GM23338 (cell line): Measurements from ENCODE around the gene TRIM68.

Experiments used
- CREB1 ChIP-seq: fragments of 250-450 bp; sonication (Bioruptor Pico); IDR thresholded peaks from 2 replicates; pipeline ENCODE4 v1.5.0; 2020; ENCODE audit warnings: low read depth, mild to moderate bottlenecking, moderate library complexity
- CTCF ChIP-seq, 2 experiments: fragments of 200-600 bp in 1 of 2; sonication (generic) in 1 of 2; conservative IDR thresholded peaks; 2 replicates each; pipeline versions ENCODE4 v1.5.1 to v1.6.1; 2016 to 2017; ENCODE audit warnings: antibody characterized with exemption in 2 of 2, low read depth in 2 of 2, mild to moderate bottlenecking in 2 of 2, moderate library complexity in 1 of 2
- EZH2 ChIP-seq: fragments of 200-600 bp; sonication (generic); IDR thresholded peaks from one replicate; pipeline ENCODE4 v1.8.0; 2017; ENCODE audit warnings: antibody characterized with exemption, mild to moderate bottlenecking, low read depth; ENCODE audit not compliant: unreplicated experiment
- EZH2phosphoT487 ChIP-seq: fragments of 200-600 bp; sonication (generic); IDR thresholded peaks from one replicate; pipeline ENCODE4 v1.8.1; 2018; ENCODE audit warnings: antibody characterized with exemption; ENCODE audit not compliant: unreplicated experiment
- JUNB ChIP-seq: IDR thresholded peaks from one replicate; pipeline ENCODE4 v1.6.1; 2016; ENCODE audit warnings: antibody characterized with exemption; ENCODE audit not compliant: unreplicated experiment
- POLR2AphosphoS5 ChIP-seq: IDR thresholded peaks from 2 replicates; pipeline ENCODE4 v1.6.1; 2016; ENCODE audit warnings: antibody characterized with exemption, low read depth
- REST ChIP-seq: IDR thresholded peaks from one replicate; pipeline ENCODE4 v1.6.1; 2018; ENCODE audit warnings: antibody characterized with exemption; ENCODE audit not compliant: unreplicated experiment

- TF ChIP-seq CTCF (conservative IDR thresholded peaks at IDR 0.05; ENCODE audit: low read depth in 2 of 2) (no peak), JUNB (no peak), EZH2 (no peak), REST (no peak), EZH2phosphoT487 (no peak), POLR2AphosphoS5 (no peak), CREB1 (CRISPR knock-in tag) (no peak)
Observed at GRCh38 chr11:4639931-4640330, 31.9 kb upstream of the TRIM68 start.
